NCI-H774 (cell line): Measurements from ENCODE around the gene TMEM179B.
A peak's percentile ranks its signal among the peaks of the same experiment; 100 is the strongest.
"Not testable (repeated sequence)": the region's sequence is repeated elsewhere in the genome, so short reads cannot be mapped to it uniquely, and the experiment has no call there.

Experiments used
- DNase-seq: peaks from one replicate; lab custom pipeline; 2025; lab: John Stamatoyannopoulos, UW

TMEM179B gene

GRCh38 chr11:62787005-62787759 is at the start of gene TMEM179B:
Gene TMEM179B (plus strand): TSS chr11:62787402. CDS start chr11:62787432, 30 bp downstream.
- DNase-seq = peak; percentile 97

- no peak for DNase-seq
Observed at GRCh38 chr11:62747475-62748160, 39.6 kb upstream of the TMEM179B start.

- not testable (repeated sequence) for DNase-seq
Observed at GRCh38 chr11:62749931-62750330, 37.3 kb upstream of the TMEM179B start.

- no peak for DNase-seq
Observed at GRCh38 chr11:62752177-62752785, 34.9 kb upstream of the TMEM179B start.

GRCh38 chr11:62752994-62753735 is 34.0 kb upstream of the TMEM179B start:
- no peak for DNase-seq

GRCh38 chr11:62753736-62754603 is 33.2 kb upstream of the TMEM179B start, which contains the start of gene ZBTB3:
Gene ZBTB3 (minus strand): TSS chr11:62754160. CDS start chr11:62753664, 496 bp downstream.
- DNase-seq = peak; percentile 99

GRCh38 chr11:62755086-62755615 is 32.1 kb upstream of the TMEM179B start:
- DNase-seq = no peak

- DNase-seq = no peak
Observed at GRCh38 chr11:62757846-62758788, 29.1 kb upstream of the TMEM179B start.

- DNase-seq = not testable (repeated sequence)
Observed at GRCh38 chr11:62760867-62761227, 26.4 kb upstream of the TMEM179B start.

GRCh38 chr11:62770778-62771143 is 16.4 kb upstream of the TMEM179B start:
- DNase-seq = peak; percentile 53

- DNase-seq = peak; percentile 98
Observed at GRCh38 chr11:62771144-62772021, 15.8 kb upstream of the TMEM179B start, which contains the start of gene TAF6L. Gene TAF6L (plus strand): TSS chr11:62771396. CDS start chr11:62775784, 4,388 bp downstream.

GRCh38 chr11:62774407-62774806 is 12.8 kb upstream of the TMEM179B start:
- no peak for DNase-seq

- DNase-seq = no peak
Observed at GRCh38 chr11:62775646-62776045, 11.6 kb upstream of the TMEM179B start.

- no peak for DNase-seq
Observed at GRCh38 chr11:62777389-62777788, 9.8 kb upstream of the TMEM179B start.

GRCh38 chr11:62778441-62778840 is 8.8 kb upstream of the TMEM179B start:
- DNase-seq = no peak

- no peak for DNase-seq
Observed at GRCh38 chr11:62782753-62783152, 4.4 kb upstream of the TMEM179B start.

GRCh38 chr11:62786318-62787004 is 741 bp upstream of the TMEM179B start:
- DNase-seq = peak; percentile 76

- no peak for DNase-seq
Observed at GRCh38 chr11:62788991-62789390, 1.8 kb downstream of the TMEM179B start.
